Measurements from ENCODE around the gene COL11A1.

COL11A1 gene

DNA sequence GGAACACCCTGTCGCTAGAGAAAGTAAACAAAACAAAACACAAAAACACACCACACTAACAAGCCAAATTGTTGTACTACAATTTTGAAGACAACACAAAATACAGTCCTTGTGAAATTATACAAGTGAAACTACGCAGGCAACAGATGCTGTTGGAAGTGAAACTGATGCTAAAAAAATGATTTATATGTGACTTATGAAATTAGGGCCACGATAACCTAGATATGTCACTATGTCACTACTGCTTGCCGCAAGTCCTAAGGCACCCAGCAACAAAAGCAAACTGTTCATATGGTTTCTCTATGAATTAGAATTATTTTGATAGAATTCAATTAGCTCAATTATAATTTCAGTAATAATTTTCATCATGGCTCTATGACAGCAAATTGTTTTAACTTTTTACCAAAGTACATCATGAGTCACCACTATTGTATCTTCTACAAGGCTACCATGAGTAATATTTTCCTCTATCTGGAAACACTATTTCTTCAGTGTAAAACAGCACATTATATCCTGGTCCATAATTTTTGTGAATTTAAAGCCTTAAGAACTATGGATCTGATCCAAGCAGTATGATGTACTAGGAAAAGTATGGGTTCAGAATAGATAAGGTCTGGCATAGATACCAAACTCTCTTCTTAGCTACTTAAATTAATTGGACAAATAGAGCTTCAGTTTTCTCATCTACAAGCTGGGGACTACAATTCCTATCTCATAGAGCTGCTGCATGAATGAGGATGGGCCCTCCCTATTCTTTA is 216.3 kb downstream of the COL11A1 start:
- Histone ChIP-seq H3K27ac (ENCODE audit: insufficient read depth, low read length, poor library complexity, severe bottlenecking) (no peak overlapping the region), H3K4me3 (ENCODE audit: insufficient read depth, low read depth, low read length, poor library complexity, severe bottlenecking) (no peak overlapping the region), H3K27me3 (replicated peaks; ENCODE audit: control insufficient read depth, insufficient read depth, low read length, poor library complexity, severe bottlenecking) (no peaks in the 10 kb centered on the region), H3K9me3 (ENCODE audit: control insufficient read depth, low read length) (no peaks in the 10 kb centered on the region), H3K4me1 (ENCODE audit: control insufficient read depth, insufficient read depth, low read length, poor library complexity, severe bottlenecking) (no peaks in the 10 kb centered on the region), H3K36me3 (ENCODE audit: control insufficient read depth, insufficient read depth, low read length) (no peaks in the 10 kb centered on the region)
- DNase-seq: no peak

DNA sequence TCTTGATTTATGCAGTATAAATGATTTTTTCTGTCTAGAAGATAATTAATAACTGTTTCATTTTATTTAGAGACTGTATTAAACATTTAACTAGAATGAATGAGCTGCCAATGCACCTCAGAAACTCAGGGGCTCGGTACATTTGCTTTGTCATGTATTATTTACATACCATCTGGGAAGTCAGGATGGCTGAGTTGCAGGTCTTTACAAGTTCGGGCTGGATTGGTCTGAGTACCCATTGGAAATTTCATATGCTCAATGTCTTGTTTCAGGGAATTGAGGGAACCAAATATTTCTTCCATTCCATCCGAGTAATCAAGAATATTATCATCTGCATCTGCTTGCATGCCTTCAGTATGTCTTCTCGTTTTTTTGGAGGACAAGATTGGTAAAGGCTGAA is 221.7 kb downstream of the COL11A1 start:
- Histone ChIP-seq H3K27ac (ENCODE audit: insufficient read depth, low read length, poor library complexity, severe bottlenecking) (no peak overlapping the region), H3K36me3 (ENCODE audit: control insufficient read depth, insufficient read depth, low read length) (no peaks in the 10 kb centered on the region), H3K27me3 (replicated peaks; ENCODE audit: control insufficient read depth, insufficient read depth, low read length, poor library complexity, severe bottlenecking) (no peaks in the 10 kb centered on the region), H3K4me3 (ENCODE audit: insufficient read depth, low read depth, low read length, poor library complexity, severe bottlenecking) (no peak overlapping the region), H3K4me1 (ENCODE audit: control insufficient read depth, insufficient read depth, low read length, poor library complexity, severe bottlenecking) (no peaks in the 10 kb centered on the region), H3K9me3 (ENCODE audit: control insufficient read depth, low read length) (no peaks in the 10 kb centered on the region)
- DNase-seq: no peak

DNA sequence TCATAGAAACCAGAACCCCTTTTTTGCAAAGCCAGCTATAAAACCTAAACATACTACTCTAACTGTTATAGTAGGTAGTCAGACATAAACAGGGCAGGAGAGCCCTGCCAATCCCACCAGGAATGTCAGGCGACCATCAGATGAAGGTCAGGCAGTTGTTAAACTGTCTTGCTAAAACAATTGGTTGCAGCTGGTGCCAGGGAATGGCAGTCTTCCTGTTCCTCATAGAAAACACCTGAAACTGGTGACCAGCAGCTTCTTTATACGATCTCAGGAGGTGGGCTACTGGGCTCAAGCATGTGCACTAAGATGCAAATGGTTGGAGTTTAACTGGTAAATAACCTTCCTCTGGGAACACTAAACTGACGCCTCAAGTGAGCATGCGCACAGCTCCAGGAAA is 224.1 kb downstream of the COL11A1 start:
- no peak overlapping the region for H3K27ac ChIP-seq (ENCODE audit: insufficient read depth, low read length, poor library complexity, severe bottlenecking)
- no peaks in the 10 kb centered on the region for H3K4me1 ChIP-seq (ENCODE audit: control insufficient read depth, insufficient read depth, low read length, poor library complexity, severe bottlenecking)
- no peaks in the 10 kb centered on the region for H3K36me3 ChIP-seq (ENCODE audit: control insufficient read depth, insufficient read depth, low read length)
- H3K9me3 ChIP-seq (ENCODE audit: control insufficient read depth, low read length): no peaks in the 10 kb centered on the region
- H3K4me3 ChIP-seq (ENCODE audit: insufficient read depth, low read depth, low read length, poor library complexity, severe bottlenecking): no peak overlapping the region
- DNase-seq: no peak
- no peaks in the 10 kb centered on the region for H3K27me3 ChIP-seq (replicated peaks; ENCODE audit: control insufficient read depth, insufficient read depth, low read length, poor library complexity, severe bottlenecking)

DNA sequence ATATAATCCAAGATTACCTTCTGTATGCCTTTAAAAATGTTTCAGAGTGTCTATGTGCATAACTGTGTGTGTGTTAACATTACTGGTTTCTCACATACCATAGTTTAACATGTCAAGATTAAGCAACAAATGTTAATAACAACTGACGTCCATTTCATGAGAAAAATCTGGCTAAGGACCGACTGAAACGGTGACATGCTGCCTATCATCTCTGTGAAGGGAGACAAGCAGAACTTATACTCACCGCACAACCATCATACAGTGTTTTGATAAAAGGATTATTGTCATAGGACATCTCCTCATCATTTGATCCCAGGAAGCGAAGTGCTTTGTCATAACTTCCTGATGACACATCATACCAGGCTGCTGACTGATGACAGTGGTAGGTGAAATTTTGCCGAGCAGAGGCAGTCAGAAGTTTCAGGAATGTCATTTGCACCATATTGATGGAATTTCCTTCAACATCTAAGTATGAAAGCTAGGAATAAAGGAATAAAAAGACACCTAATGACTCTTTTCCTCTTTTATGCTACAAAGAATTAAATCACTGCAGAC is 228.8 kb downstream of the COL11A1 start:
- H3K4me3 ChIP-seq (ENCODE audit: insufficient read depth, low read depth, low read length, poor library complexity, severe bottlenecking): no peak overlapping the region
- H3K9me3 ChIP-seq (ENCODE audit: control insufficient read depth, low read length): no peaks in the 10 kb centered on the region
- no peaks in the 10 kb centered on the region for H3K27me3 ChIP-seq (replicated peaks; ENCODE audit: control insufficient read depth, insufficient read depth, low read length, poor library complexity, severe bottlenecking)
- H3K27ac ChIP-seq (ENCODE audit: insufficient read depth, low read length, poor library complexity, severe bottlenecking): no peak overlapping the region
- H3K36me3 ChIP-seq (ENCODE audit: control insufficient read depth, insufficient read depth, low read length): no peaks in the 10 kb centered on the region
- no peaks in the 10 kb centered on the region for H3K4me1 ChIP-seq (ENCODE audit: control insufficient read depth, insufficient read depth, low read length, poor library complexity, severe bottlenecking)
- DNase-seq: no peak

DNA sequence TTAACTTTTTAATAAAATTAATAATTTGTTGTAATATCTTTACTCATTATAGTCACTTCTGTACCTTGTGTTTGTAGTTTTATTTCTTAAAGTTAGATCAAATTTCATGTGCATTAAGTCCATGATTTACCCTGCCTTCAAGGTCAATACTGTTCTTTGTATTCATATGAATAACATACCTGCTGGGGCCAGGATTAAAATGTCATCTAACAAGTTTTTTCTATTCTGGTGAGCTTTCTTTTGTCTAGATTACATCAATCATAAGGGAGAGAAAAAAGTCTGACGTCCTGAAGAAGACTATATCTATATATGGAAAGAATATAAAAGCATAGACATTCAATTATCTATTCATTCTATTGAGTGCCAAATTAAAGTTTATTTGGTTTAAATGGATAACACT is 232.6 kb downstream of the COL11A1 start:
- H3K4me1 ChIP-seq (ENCODE audit: control insufficient read depth, insufficient read depth, low read length, poor library complexity, severe bottlenecking): no peaks in the 10 kb centered on the region
- DNase-seq: no peak
- no peak overlapping the region for H3K4me3 ChIP-seq (ENCODE audit: insufficient read depth, low read depth, low read length, poor library complexity, severe bottlenecking)
- H3K9me3 ChIP-seq (ENCODE audit: control insufficient read depth, low read length): no peaks in the 10 kb centered on the region
- H3K36me3 ChIP-seq (ENCODE audit: control insufficient read depth, insufficient read depth, low read length): no peaks in the 10 kb centered on the region
- no peak overlapping the region for H3K27ac ChIP-seq (ENCODE audit: insufficient read depth, low read length, poor library complexity, severe bottlenecking)
- H3K27me3 ChIP-seq (replicated peaks; ENCODE audit: control insufficient read depth, insufficient read depth, low read length, poor library complexity, severe bottlenecking): no peaks in the 10 kb centered on the region

DNA sequence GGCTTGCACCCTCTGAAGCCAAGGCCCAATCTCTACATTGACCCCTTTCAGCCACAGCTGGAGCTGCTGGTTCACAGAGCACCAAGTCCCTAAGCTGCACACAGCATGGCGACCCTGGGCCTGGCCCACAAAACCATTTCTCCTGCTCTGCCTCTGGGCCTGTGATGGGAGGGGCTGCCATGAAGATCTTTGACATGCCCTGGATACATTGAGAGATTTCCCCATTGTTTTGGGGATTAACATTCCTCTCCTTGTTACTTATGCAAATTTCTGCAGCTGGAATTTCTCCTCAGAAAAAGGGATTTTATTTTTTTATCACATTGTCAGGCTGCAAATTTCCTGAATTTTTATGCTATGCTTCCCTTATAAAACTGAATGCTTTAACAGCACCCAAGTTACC is 235.8 kb downstream of the COL11A1 start:
- no peaks in the 10 kb centered on the region for H3K4me1 ChIP-seq (ENCODE audit: control insufficient read depth, insufficient read depth, low read length, poor library complexity, severe bottlenecking)
- no peak for DNase-seq
- no peaks in the 10 kb centered on the region for H3K9me3 ChIP-seq (ENCODE audit: control insufficient read depth, low read length)
- H3K4me3 ChIP-seq (ENCODE audit: insufficient read depth, low read depth, low read length, poor library complexity, severe bottlenecking): no peak overlapping the region
- H3K27ac ChIP-seq (ENCODE audit: insufficient read depth, low read length, poor library complexity, severe bottlenecking): no peak overlapping the region
- H3K36me3 ChIP-seq (ENCODE audit: control insufficient read depth, insufficient read depth, low read length): no peaks in the 10 kb centered on the region
- no peaks in the 10 kb centered on the region for H3K27me3 ChIP-seq (replicated peaks; ENCODE audit: control insufficient read depth, insufficient read depth, low read length, poor library complexity, severe bottlenecking)

DNA sequence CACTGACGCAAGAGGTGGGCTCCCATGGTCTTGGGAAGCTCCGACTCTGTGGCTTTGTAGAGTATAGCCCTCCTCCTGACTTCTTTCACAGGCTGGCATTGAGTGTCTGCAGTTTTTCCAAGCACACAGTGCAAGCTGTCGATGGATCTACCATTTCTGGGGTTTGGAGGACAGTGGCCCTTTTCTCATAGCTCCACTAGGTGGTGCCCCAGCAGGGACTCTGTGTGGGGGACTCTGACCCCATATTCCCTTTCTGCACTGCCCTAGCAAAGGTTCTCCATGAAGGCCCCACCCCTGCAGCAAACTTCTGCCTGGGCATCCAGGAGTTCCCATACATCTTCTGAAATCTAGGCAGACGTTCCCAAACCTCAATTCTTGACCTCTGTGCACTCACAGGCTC is 236.2 kb downstream of the COL11A1 start:
- Histone ChIP-seq H3K4me1 (ENCODE audit: control insufficient read depth, insufficient read depth, low read length, poor library complexity, severe bottlenecking) (no peaks in the 10 kb centered on the region), H3K4me3 (ENCODE audit: insufficient read depth, low read depth, low read length, poor library complexity, severe bottlenecking) (no peak overlapping the region), H3K36me3 (ENCODE audit: control insufficient read depth, insufficient read depth, low read length) (no peaks in the 10 kb centered on the region), H3K27ac (ENCODE audit: insufficient read depth, low read length, poor library complexity, severe bottlenecking) (no peak overlapping the region), H3K9me3 (ENCODE audit: control insufficient read depth, low read length) (no peaks in the 10 kb centered on the region), H3K27me3 (replicated peaks; ENCODE audit: control insufficient read depth, insufficient read depth, low read length, poor library complexity, severe bottlenecking) (no peaks in the 10 kb centered on the region)
- DNase-seq: no peak

DNA sequence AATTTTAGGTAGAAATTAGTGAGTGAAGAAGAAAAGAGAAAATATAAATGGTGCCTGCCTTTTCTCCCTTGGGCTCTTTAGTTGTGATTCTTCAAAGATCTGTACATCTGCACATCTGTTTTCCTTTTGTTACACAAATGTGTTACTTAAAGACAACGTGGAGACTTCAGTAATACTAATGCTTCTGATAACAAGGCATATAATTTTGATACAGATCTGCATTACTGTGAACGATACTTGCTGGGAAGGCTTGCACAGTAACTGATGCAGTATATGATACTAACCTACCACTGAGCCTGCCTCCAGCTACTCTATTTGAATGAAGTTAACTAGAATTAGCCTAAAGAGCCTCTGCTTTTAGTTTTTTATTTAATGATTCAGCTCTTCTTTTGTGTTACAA is 244.6 kb downstream of the COL11A1 start:
- no peaks in the 10 kb centered on the region for H3K9me3 ChIP-seq (ENCODE audit: control insufficient read depth, low read length)
- H3K36me3 ChIP-seq (ENCODE audit: control insufficient read depth, insufficient read depth, low read length): no peaks in the 10 kb centered on the region
- no peak overlapping the region for H3K27ac ChIP-seq (ENCODE audit: insufficient read depth, low read length, poor library complexity, severe bottlenecking)
- no peaks in the 10 kb centered on the region for H3K27me3 ChIP-seq (replicated peaks; ENCODE audit: control insufficient read depth, insufficient read depth, low read length, poor library complexity, severe bottlenecking)
- no peaks in the 10 kb centered on the region for H3K4me1 ChIP-seq (ENCODE audit: control insufficient read depth, insufficient read depth, low read length, poor library complexity, severe bottlenecking)
- H3K4me3 ChIP-seq (ENCODE audit: insufficient read depth, low read depth, low read length, poor library complexity, severe bottlenecking): no peak overlapping the region
- no peak for DNase-seq

DNA sequence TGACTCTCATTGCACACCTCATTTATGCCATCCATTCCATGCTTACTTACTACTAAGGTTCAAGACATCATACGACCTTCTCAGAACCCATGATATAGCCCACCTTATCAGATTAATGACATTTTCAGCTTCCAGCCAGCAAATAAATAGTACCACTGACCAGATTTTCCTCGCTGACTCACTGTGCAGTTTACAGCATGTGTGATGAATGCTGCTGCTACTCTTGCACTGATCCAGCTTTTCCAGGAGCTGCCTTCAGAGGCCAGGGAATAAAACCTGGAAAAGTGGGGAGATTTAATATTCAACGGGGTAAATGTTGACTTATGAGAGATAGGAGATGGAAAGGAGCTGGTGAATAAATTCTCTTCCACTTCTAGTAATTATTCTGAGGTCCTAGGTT is 247.1 kb downstream of the COL11A1 start:
- no peaks in the 10 kb centered on the region for H3K36me3 ChIP-seq (ENCODE audit: control insufficient read depth, insufficient read depth, low read length)

DNA sequence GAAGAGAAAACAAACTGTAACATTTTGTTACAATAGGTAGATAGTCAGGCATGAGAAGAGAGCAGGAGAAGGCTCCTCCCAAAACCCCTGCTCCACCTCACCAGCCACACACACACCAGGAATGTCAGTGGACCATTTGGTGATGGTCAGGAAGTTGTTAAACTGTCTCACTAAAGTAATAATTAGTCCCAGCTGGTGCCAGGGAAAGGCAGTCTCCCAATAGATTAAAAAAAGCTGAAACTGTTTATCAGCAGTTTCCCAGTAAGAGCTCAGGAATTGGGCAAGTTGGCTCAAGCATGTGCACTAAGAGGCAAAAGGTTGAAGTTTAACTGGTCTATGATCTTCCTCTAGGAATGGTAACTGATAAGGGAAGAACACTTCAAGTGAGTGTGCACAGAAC is 249.6 kb downstream of the COL11A1 start:
- H3K27ac ChIP-seq (ENCODE audit: insufficient read depth, low read length, poor library complexity, severe bottlenecking): no peak overlapping the region
- DNase-seq: no peak
- H3K36me3 ChIP-seq (ENCODE audit: control insufficient read depth, insufficient read depth, low read length): no peaks in the 10 kb centered on the region
- H3K4me3 ChIP-seq (ENCODE audit: insufficient read depth, low read depth, low read length, poor library complexity, severe bottlenecking): no peak overlapping the region
- no peaks in the 10 kb centered on the region for H3K27me3 ChIP-seq (replicated peaks; ENCODE audit: control insufficient read depth, insufficient read depth, low read length, poor library complexity, severe bottlenecking)
- H3K4me1 ChIP-seq (ENCODE audit: control insufficient read depth, insufficient read depth, low read length, poor library complexity, severe bottlenecking): no peaks in the 10 kb centered on the region
- no peaks in the 10 kb centered on the region for H3K9me3 ChIP-seq (ENCODE audit: control insufficient read depth, low read length)

More for the DNA sequence above, 247.1 kb downstream of the COL11A1 start:
- no peak overlapping the region for H3K4me3 ChIP-seq (ENCODE audit: insufficient read depth, low read depth, low read length, poor library complexity, severe bottlenecking)
- H3K4me1 ChIP-seq (ENCODE audit: control insufficient read depth, insufficient read depth, low read length, poor library complexity, severe bottlenecking): no peaks in the 10 kb centered on the region
- no peaks in the 10 kb centered on the region for H3K27me3 ChIP-seq (replicated peaks; ENCODE audit: control insufficient read depth, insufficient read depth, low read length, poor library complexity, severe bottlenecking)
- no peak for DNase-seq
- H3K9me3 ChIP-seq (ENCODE audit: control insufficient read depth, low read length): no peaks in the 10 kb centered on the region
- H3K27ac ChIP-seq (ENCODE audit: insufficient read depth, low read length, poor library complexity, severe bottlenecking): no peak overlapping the region
